Hepatocyte (in vitro differentiated cells): ENCODE results near the gene EPAS1. TPM values are rescaled to one million over a fixed set of nuclear protein-coding genes. Genes with fewer than 3 reads are reported as not detected.

Experiments
- DNase-seq: peaks from one replicate; pipeline ENCODE4 v3.0.0-alpha.2; 2016; ENCODE audit warnings: low spot score
- H2AFZ ChIP-seq: fragments of 200-600 bp; sonication (generic); 2 replicates; pipeline ENCODE4 v1.6.0; 2016; ENCODE audit warnings: antibody characterized with exemption, mild to moderate bottlenecking
- H3K27ac ChIP-seq: fragments of 200-600 bp; sonication (generic); 2 replicates; pipeline ENCODE4 v1.5.1; 2016; ENCODE audit warnings: mild to moderate bottlenecking
- H3K27me3 ChIP-seq: fragments of 200-600 bp; sonication (generic); 2 replicates; pipeline ENCODE4 v1.6.1; 2016
- H3K36me3 ChIP-seq: fragments of 200-600 bp; sonication (generic); replicated peaks from 2 replicates; pipeline ENCODE4 v1.5.1; 2016; ENCODE audit warnings: low read depth; ENCODE audit not compliant: insufficient read depth
- H3K4me1 ChIP-seq: fragments of 200-600 bp; sonication (generic); 2 replicates; pipeline ENCODE4 v1.5.1; 2016; ENCODE audit warnings: mild to moderate bottlenecking, moderate library complexity; ENCODE audit not compliant: insufficient read depth
- H3K4me2 ChIP-seq: fragments of 200-600 bp; sonication (generic); 2 replicates; pipeline ENCODE4 v1.6.0; 2016
- H3K4me3 ChIP-seq: fragments of 200-600 bp; sonication (generic); 2 replicates; pipeline ENCODE4 v1.5.1; 2016; ENCODE audit warnings: mild to moderate bottlenecking
- H3K79me2 ChIP-seq: fragments of 200-600 bp; sonication (generic); 2 replicates; pipeline ENCODE4 v1.6.0; 2017; ENCODE audit warnings: mild to moderate bottlenecking
- H3K9me2 ChIP-seq: fragments of 200-600 bp; sonication (generic); replicated peaks from 2 replicates; pipeline ENCODE4 v1.6.0; 2017; ENCODE audit warnings: mild to moderate bottlenecking; ENCODE audit not compliant: insufficient read depth
- H3K9me3 ChIP-seq: fragments of 200-600 bp; sonication (generic); 2 replicates; pipeline ENCODE4 v1.5.1; 2016; ENCODE audit warnings: low read depth, mild to moderate bottlenecking
- H4K20me1 ChIP-seq: fragments of 200-600 bp; sonication (generic); 2 replicates; pipeline ENCODE4 v1.6.0; 2016; ENCODE audit warnings: mild to moderate bottlenecking; ENCODE audit not compliant: insufficient read depth, poor library complexity, severe bottlenecking
- CTCF ChIP-seq: fragments of 200-600 bp; sonication (generic); IDR thresholded peaks from 2 replicates; pipeline ENCODE4 v1.5.1; 2016; ENCODE audit warnings: antibody characterized with exemption, mild to moderate bottlenecking; ENCODE audit not compliant: poor library complexity
- EZH2 ChIP-seq: fragments of 200-600 bp; sonication (generic); IDR thresholded peaks from 2 replicates; pipeline ENCODE4 v1.6.1; 2016; ENCODE audit warnings: antibody characterized with exemption, mild to moderate bottlenecking, borderline replicate concordance
- EZH2phosphoT487 ChIP-seq: fragments of 200-600 bp; sonication (generic); IDR thresholded peaks from one replicate; pipeline ENCODE4 v1.6.1; 2018; ENCODE audit warnings: antibody characterized with exemption, mild to moderate bottlenecking, low read depth, moderate library complexity; ENCODE audit not compliant: unreplicated experiment, severe bottlenecking
- WGBS: methylation state at CpG from one replicate; pipeline ENCODE4 v1.1.6; 2016; ENCODE audit warnings: low lambda C conversion rate; ENCODE audit errors: missing lambda C conversion rate; 5-methylcytosine and 5-hydroxymethylcytosine counted together
- polyA plus RNA-seq: library from polyadenylated mRNA; unstranded; fragments of >200 nt; fragmentation: Nextera tagmentation; extraction: Ambion mirVana; gene quantifications from 2 replicates; pipeline ENCODE4 v1.2.1, GENCODE V29; 2016
- total RNA-seq: library from RNA; depleted of rRNA; stranded (reverse); fragments of >200 nt; gene quantifications from 2 replicates; pipeline ENCODE4 v1.2.3, GENCODE V29; 2014

EPAS1 gene
- total and polyA plus RNA-seq, 2 experiments from 2014 or later, result 112 to 115 TPM

- Histone ChIP-seq H4K20me1 (peaks cover 38% of the 10 kb centered on the region), H3K36me3 (no peaks in the 10 kb centered on the region), H3K4me1 (peaks cover 43% of the 10 kb centered on the region), H3K27ac (no peak overlapping the region), H3K79me2 (peaks cover 87% of the 10 kb centered on the region), H3K9me3 (no peaks in the 10 kb centered on the region), H3K27me3 (no peaks in the 10 kb centered on the region), H3K4me2 (peak overlapping the region; percentile 93), H3K9me2 (no peaks in the 10 kb centered on the region), H2AFZ (no peak overlapping the region), H3K4me3 (no peak overlapping the region)
- DNase-seq, result no peak
- 72% methylated on average over 4 of the region's 4 CpGs for WGBS
- TF ChIP-seq EZH2phosphoT487, result no peak
- no peak for TF ChIP-seq CTCF
- TF ChIP-seq EZH2, result no peak
Observed at GRCh38 chr2:46302005-46302695, 4.9 kb downstream of the EPAS1 start.

GRCh38 chr2:46303233-46303632, 6.0 kb downstream of the EPAS1 start:
- WGBS, result 61% methylated on average over 3 of the region's 3 CpGs
- Histone ChIP-seq H4K20me1 (peaks cover 35% of the 10 kb centered on the region), H3K9me3 (no peaks in the 10 kb centered on the region), H3K27me3 (no peaks in the 10 kb centered on the region), H3K4me2 (peak overlapping the region; percentile 93), H2AFZ (no peak overlapping the region), H3K27ac (peak overlapping the region; percentile 65), H3K9me2 (no peaks in the 10 kb centered on the region), H3K4me3 (no peak overlapping the region), H3K36me3 (no peaks in the 10 kb centered on the region), H3K79me2 (peaks cover 93% of the 10 kb centered on the region), H3K4me1 (peaks cover 54% of the 10 kb centered on the region)
- TF ChIP-seq EZH2phosphoT487 (no peak), CTCF (no peak), EZH2 (no peak)
- no peak for DNase-seq

- TF ChIP-seq CTCF, result no peak
- peaks cover 54% of the 10 kb centered on the region for H3K4me1 ChIP-seq
- 73% methylated on average over 5 of the region's 5 CpGs for WGBS
Observed at GRCh38 chr2:46303822-46304221, 6.6 kb downstream of the EPAS1 start.

More at GRCh38 chr2:46303822-46304221, 6.6 kb downstream of the EPAS1 start:
- no peaks in the 10 kb centered on the region for H3K27me3 ChIP-seq
- H3K9me2 ChIP-seq, result no peaks in the 10 kb centered on the region
- H3K79me2 ChIP-seq, result peaks cover 92% of the 10 kb centered on the region
- peak overlapping the region; percentile 93 for H3K4me2 ChIP-seq
- H3K4me3 ChIP-seq, result no peak overlapping the region
- H2AFZ ChIP-seq, result no peak overlapping the region
- H3K9me3 ChIP-seq, result no peaks in the 10 kb centered on the region
- H4K20me1 ChIP-seq, result peaks cover 30% of the 10 kb centered on the region
- H3K36me3 ChIP-seq, result no peaks in the 10 kb centered on the region
- no peak for DNase-seq
- peak overlapping the region; percentile 65 for H3K27ac ChIP-seq
